Activated T-cell treated with anti-CD3 and anti-CD28 coated beads for 48 hours (primary cell): Measurements from ENCODE around the gene CTNNA3.

Experiments used
- DNase-seq: peaks from one replicate; pipeline ENCODE4 v3.0.0-alpha.2; 2020; ENCODE audit warnings: low read depth

The CTNNA3 gene

GRCh38 chr10:66537186-66537585 is 1158.8 kb downstream of the CTNNA3 start:
- no peak for DNase-seq

- no peak for DNase-seq
These were observed 1160.6 kb downstream of the CTNNA3 start for GRCh38 chr10:66535439-66535838.

GRCh38 chr10:66534866-66535265 is 1161.1 kb downstream of the CTNNA3 start:
- DNase-seq, result no peak

GRCh38 chr10:66521506-66521905 is 1174.5 kb downstream of the CTNNA3 start:
- no peak for DNase-seq

GRCh38 chr10:66519616-66520015 is 1176.4 kb downstream of the CTNNA3 start:
- no peak for DNase-seq

GRCh38 chr10:66514666-66515065 is 1181.3 kb downstream of the CTNNA3 start:
- no peak for DNase-seq

GRCh38 chr10:66513504-66513903 is 1182.5 kb downstream of the CTNNA3 start:
- DNase-seq, result no peak

GRCh38 chr10:66505003-66505657 is 1190.9 kb downstream of the CTNNA3 start:
- no peak for DNase-seq

GRCh38 chr10:66501356-66501755 is 1194.6 kb downstream of the CTNNA3 start:
- DNase-seq, result no peak

- no peak for DNase-seq
These were observed 1212.0 kb downstream of the CTNNA3 start for GRCh38 chr10:66483966-66484365.

- no peak for DNase-seq
These were observed 1223.8 kb downstream of the CTNNA3 start for GRCh38 chr10:66472156-66472555.

GRCh38 chr10:66467042-66467441 is 1229.0 kb downstream of the CTNNA3 start:
- DNase-seq, result no peak

GRCh38 chr10:66466622-66467021 is 1229.4 kb downstream of the CTNNA3 start:
- DNase-seq, result no peak

- DNase-seq, result no peak
These were observed 1232.4 kb downstream of the CTNNA3 start for GRCh38 chr10:66463611-66464010.

- no peak for DNase-seq
These were observed 1238.4 kb downstream of the CTNNA3 start for GRCh38 chr10:66457629-66458028.

GRCh38 chr10:66455304-66455703 is 1240.7 kb downstream of the CTNNA3 start:
- no peak for DNase-seq

GRCh38 chr10:66440568-66440967 is 1255.4 kb downstream of the CTNNA3 start:
- DNase-seq, result no peak

- DNase-seq, result no peak
These were observed 1281.1 kb downstream of the CTNNA3 start for GRCh38 chr10:66414943-66415342.

- no peak for DNase-seq
These were observed 1290.4 kb downstream of the CTNNA3 start for GRCh38 chr10:66405566-66405965.

- DNase-seq, result no peak
These were observed 1297.3 kb downstream of the CTNNA3 start for GRCh38 chr10:66398669-66399068.

GRCh38 chr10:66394342-66395063 is 1301.5 kb downstream of the CTNNA3 start:
- DNase-seq, result no peak

GRCh38 chr10:66390926-66391325 is 1305.1 kb downstream of the CTNNA3 start:
- DNase-seq, result no peak

GRCh38 chr10:66381045-66381444 is 1315.0 kb downstream of the CTNNA3 start:
- DNase-seq, result no peak
